Subcutaneous adipose tissue (tissue), 4 donors: Measurements from ENCODE around the gene PSMB5. TPM values are rescaled to one million over a fixed set of nuclear protein-coding genes. Genes with fewer than 3 reads are reported as not detected.

Experiments used
- CTCF ChIP-seq: fragments of 450-650 bp; IDR thresholded peaks from one replicate; pipeline ENCODE4 v1.5.1; 2016; ENCODE audit warnings: low read depth, mild to moderate bottlenecking, control low read depth, antibody characterized with exemption, moderate library complexity
- total RNA-seq, 4 donors: library from RNA; depleted of rRNA; stranded (reverse); fragments of >200 nt; gene quantifications; one replicate each; pipeline ENCODE4 v1.1.0, GENCODE V29; 2016

The PSMB5 gene
- total RNA-seq, 4 donors from 2014 or later: 81.6 to 131 (median 104) TPM

GRCh38 chr14:23066855-23067744 is 32.4 kb upstream of the PSMB5 start:
- no peak for TF ChIP-seq CTCF

GRCh38 chr14:23066368-23066767 is 31.7 kb upstream of the PSMB5 start:
- TF ChIP-seq CTCF: no peak

GRCh38 chr14:23063601-23064000 is 28.9 kb upstream of the PSMB5 start:
- TF ChIP-seq CTCF: no peak

- no peak for TF ChIP-seq CTCF
Observed at GRCh38 chr14:23062002-23062401, 27.3 kb upstream of the PSMB5 start.

GRCh38 chr14:23060536-23061260 is 26.0 kb upstream of the PSMB5 start:
- TF ChIP-seq CTCF: no peak

GRCh38 chr14:23058654-23059504 is 24.2 kb upstream of the PSMB5 start:
- no peak for TF ChIP-seq CTCF
